Effector CD8-positive, alpha-beta T cell (primary cell): ENCODE measurements around the gene ARHGEF19.
"Not testable (repeated sequence)": the region's sequence is repeated elsewhere in the genome, so short reads cannot be mapped to it uniquely, and the experiment has no call there.

Experiments used
- DNase-seq: peaks from one replicate; lab custom pipeline; 2025; lab: John Stamatoyannopoulos, UW
- total RNA-seq, 4 experiments: gene quantifications; one replicate each; lab custom pipeline; 2026; lab: John Stamatoyannopoulos, UW

The ARHGEF19 gene
- 12.5 to 19.0 (median 17.1) reads per million in 4 experiments for total RNA-seq

DNA sequence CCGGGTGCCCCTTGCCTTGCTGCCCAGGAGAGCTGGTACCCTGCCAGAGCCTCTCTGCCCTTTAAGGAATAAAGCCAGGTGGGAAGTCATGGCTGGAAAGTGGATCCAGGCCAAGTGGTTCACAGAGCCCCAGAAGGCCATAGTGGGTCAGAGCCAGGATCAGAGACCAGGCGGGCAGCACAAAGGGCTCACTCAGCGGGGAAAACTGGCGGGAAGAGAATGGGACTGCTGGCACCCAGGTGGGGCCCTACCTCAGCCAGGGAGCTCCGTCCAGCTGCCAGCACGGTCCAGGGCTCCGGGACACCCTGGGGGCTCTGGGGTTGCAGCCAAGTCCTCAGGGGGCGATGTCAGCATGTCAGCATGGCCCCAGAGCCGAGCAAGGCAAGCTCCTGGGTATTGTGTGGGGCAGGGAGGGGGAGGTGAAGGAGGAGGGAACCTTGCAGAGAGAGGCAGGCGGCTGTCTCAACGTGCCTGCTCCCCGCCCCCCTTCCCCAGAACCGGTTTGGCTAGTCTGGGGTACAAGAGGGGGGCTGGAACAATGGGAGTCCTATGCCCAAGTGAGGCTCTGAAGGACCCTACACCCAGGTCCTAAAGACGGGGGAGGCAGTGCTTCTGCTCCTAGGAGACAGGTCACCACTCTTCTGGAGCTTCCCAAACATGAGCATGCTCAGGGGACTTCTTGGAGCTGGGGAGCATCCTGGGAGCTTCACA, at the start of gene ARHGEF19:
TSS of gene ARHGEF19 (minus strand) at position 402 of the 711 bp plus-strand sequence. CDS start 3,598 bp downstream, outside the sequence.
- DNase-seq, result no peak

- no peak for DNase-seq
Observed at GRCh38 chr1:16262067-16262466, 49.6 kb upstream of the ARHGEF19 start.

DNA sequence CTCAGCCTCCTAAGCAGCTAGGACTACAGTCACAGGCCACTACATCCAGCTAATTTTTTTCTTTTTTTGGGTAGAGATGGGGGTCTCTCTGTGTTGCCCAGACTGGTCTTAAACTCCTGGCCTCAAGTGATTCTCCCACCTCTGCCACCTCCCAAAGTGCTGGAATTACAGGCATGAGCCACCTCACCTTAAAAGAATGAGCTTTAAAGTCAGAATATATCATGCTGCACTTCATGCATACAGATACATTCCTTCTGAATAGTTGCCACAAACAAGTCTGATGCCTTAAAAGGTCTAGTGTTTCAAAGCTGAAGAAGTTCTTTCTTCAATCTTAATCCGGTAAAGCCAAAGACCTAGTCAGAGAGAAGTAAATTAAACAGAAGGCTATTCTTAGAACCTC, 48.4 kb upstream of the ARHGEF19 start:
- DNase-seq, result no peak

DNA sequence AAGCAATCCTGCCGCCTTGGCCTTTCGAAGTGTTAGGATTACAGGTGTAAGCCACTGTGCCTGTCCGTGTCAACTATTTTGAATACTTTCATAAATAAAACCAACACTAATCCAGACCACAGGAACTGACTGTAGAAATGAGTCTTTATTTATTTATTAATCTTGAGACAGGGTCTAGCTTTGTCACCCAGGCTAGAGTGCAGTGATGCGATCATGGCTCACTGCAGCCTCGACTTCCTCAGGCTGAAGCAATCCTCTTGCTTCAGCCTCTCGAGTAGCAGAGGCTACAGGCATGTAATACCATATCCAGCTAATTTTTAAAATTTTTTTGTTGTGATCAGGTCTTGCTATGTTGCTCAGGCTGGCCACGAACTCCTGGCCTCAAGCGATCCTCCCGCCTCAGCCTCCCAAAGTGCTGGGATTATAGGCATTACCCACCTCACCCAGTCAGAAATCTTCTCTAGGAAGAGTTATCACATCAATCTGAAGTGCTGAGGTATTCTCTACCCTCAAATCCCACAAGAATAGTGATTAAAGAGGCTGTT, 46.2 kb upstream of the ARHGEF19 start:
- no peak for DNase-seq

- DNase-seq, result no peak
Observed at GRCh38 chr1:16257968-16258367, 45.5 kb upstream of the ARHGEF19 start.

GRCh38 chr1:16257556-16257955, 45.1 kb upstream of the ARHGEF19 start:
- not testable (repeated sequence) for DNase-seq

DNA sequence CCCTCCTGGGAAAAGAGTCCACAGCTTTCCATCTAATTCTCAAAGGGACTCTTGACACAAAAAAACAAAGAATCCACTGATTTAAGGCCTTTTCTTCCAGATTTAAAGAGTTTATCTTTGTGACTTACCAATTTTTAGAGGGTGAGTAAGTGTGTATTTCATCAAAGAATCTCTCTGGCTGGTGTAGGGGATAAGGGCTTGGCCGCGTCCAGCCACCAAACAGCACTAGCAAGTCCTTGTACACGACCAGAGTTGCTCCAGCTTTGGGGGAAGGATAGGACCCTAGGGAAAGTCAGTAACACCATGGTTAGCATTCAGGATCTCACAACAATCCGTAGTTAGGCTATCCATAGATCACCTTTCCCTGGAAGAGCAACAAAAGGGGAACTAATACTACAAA, 44.0 kb upstream of the ARHGEF19 start:
- DNase-seq, result no peak

DNA sequence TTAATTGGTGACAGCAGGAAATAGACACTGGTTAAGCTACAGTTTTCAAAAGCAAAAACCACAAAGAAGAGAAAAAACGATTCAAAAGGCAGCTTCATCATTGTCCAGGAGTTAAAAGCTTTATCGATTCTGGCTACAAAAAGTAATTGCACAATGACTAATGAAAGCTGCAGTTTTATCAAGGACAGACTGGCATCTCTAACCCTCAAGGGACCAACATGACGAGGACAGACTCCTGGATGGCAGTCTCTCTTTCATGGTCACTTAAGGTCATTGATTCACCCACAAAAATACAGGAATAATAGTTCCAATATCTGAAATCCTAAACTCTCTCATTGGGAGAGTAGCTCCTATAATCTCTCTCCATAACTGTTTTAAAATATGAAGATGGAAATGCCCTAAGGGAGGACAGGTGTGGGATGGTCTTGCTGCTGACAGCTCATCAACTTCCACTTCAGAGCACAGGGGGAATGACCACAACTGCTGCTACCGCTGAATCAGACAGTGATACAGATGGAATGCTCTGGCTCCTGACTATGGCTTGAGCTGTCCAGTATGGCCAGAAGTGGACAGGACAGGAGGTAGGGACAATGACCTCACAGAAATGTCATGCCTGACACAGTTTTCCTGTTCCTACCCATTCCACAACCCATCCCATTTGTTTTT, 41.9 kb upstream of the ARHGEF19 start:
- no peak for DNase-seq

DNA sequence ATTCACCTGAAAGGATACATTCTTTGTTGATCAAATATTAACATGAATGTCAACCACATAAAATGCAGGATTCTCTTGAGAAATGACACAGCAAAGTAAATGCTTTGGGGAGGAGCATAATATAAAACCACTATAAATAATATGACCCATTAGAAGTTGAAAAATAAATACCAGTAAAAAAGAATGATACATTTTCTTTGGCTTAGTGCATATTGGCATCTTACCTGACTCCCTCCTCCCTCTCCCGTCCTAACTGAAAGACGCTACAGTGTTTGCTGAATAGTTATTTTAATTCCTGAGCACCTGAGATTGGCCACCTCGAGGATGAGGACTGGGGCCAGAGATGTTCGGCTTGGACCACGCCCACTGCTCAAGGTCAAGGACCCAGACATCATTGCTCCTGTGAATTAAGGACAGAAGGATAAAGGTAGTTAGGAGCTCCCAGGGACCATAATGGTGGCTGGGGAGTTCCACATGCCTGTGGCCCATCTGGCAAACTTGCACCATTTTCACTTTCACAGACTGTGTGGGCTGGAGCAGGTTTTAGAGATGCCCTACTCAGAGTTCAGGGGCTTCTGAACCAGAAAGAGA, 41.0 kb upstream of the ARHGEF19 start:
- DNase-seq, result no peak

- no peak for DNase-seq
Observed at GRCh38 chr1:16252912-16253311, 40.5 kb upstream of the ARHGEF19 start.

GRCh38 chr1:16251381-16251780, 38.9 kb upstream of the ARHGEF19 start:
- no peak for DNase-seq

DNA sequence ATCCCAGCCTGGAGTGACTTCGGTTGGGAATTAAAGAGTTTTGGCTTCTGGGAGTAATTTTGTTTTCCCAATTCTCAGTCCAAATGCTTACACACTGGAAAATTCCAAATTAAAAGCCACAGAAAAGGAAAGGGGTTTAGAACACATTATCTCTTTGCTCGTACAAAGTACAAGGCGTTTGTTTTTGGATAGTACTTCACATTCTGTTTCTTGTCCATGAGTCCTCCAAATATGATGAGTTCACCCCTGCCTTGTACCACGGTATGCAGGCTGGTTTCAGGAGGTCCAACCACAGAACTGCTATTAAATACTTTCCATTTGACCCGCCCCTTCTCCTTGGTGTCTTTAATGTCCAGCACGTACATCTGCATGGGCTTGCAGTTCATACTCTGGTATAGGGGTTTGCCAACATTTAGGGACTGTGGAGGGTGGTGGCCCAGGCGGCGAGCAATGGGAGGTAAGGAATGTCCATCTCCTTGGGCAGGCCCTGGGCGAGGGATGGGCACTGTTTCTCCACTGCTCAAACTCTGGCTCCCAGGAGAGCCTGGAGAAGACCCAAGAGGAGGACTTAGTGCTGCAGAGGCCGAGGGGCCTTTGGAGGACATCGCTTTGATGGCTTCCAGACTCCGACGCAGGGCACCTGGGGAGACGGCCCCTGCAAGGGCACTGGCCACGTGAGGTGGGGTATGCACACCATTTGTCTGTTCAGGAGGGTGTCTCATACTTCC, 38.2 kb upstream of the ARHGEF19 start:
- no peak for DNase-seq

GRCh38 chr1:16249596-16250241, 37.3 kb upstream of the ARHGEF19 start:
- no peak for DNase-seq

- DNase-seq, result no peak
Observed at GRCh38 chr1:16248603-16249516, 36.4 kb upstream of the ARHGEF19 start.

GRCh38 chr1:16248007-16248436, 35.6 kb upstream of the ARHGEF19 start:
- DNase-seq, result no peak

- no peak for DNase-seq
Observed at GRCh38 chr1:16247441-16247840, 35.0 kb upstream of the ARHGEF19 start.

- no peak for DNase-seq
Observed at GRCh38 chr1:16246961-16247360, 34.5 kb upstream of the ARHGEF19 start.

GRCh38 chr1:16246239-16246638, 33.8 kb upstream of the ARHGEF19 start:
- DNase-seq, result not testable (repeated sequence)

- no peak for DNase-seq
Observed at GRCh38 chr1:16245476-16246196, 33.2 kb upstream of the ARHGEF19 start.
